GM21529 (cell line): ENCODE data around the gene FAM107B.

Experiments used
- ATAC-seq: cut with Tn5 transposase; IDR thresholded peaks from one replicate; pipeline ENCODE4 v1.9.1; 2021; ENCODE audit not compliant: unreplicated experiment

FAM107B gene

DNA sequence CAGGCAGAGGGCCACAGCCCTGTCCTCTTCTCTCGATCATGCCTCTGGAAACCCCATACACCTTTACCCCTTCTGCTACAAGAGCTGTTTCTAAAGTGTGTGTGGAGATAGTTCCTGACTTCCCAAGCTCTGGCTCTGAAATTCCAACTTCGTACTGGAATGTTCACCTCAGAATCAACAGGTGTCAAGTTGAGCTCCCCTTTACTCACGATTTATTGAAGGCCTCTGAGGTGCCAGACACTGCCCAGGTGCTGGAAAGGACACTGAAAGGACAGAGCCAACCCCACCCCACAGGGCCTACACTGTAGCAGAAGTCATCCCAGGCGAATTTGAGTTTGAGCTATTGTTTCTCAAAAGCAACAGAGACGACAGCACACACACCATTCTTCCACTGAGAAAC is 234.1 kb downstream of the FAM107B start:
- no peak for ATAC-seq

DNA sequence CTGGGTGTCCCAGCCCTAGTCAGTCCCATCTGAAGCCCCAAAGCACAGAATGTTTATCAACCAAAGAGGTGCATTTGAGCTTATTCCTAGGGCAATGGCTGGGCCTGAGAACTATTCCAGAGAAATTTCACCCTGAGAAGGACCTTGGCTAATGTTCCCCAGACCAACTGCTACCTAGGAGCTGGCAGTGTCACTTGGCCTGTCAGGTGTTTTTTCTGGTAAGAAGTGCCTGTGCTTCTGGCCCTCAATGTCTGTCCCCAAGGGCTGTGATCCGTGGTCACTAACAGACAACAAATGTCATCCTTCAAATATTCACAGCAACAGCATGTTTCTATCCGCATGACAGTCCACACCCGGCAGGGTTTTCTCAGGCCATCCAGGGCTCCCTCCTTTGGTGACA is 234.6 kb downstream of the FAM107B start:
- ATAC-seq = no peak

- no peak for ATAC-seq
Measured at GRCh38 chr10:14539176-14539575, 235.5 kb downstream of the FAM107B start.

DNA sequence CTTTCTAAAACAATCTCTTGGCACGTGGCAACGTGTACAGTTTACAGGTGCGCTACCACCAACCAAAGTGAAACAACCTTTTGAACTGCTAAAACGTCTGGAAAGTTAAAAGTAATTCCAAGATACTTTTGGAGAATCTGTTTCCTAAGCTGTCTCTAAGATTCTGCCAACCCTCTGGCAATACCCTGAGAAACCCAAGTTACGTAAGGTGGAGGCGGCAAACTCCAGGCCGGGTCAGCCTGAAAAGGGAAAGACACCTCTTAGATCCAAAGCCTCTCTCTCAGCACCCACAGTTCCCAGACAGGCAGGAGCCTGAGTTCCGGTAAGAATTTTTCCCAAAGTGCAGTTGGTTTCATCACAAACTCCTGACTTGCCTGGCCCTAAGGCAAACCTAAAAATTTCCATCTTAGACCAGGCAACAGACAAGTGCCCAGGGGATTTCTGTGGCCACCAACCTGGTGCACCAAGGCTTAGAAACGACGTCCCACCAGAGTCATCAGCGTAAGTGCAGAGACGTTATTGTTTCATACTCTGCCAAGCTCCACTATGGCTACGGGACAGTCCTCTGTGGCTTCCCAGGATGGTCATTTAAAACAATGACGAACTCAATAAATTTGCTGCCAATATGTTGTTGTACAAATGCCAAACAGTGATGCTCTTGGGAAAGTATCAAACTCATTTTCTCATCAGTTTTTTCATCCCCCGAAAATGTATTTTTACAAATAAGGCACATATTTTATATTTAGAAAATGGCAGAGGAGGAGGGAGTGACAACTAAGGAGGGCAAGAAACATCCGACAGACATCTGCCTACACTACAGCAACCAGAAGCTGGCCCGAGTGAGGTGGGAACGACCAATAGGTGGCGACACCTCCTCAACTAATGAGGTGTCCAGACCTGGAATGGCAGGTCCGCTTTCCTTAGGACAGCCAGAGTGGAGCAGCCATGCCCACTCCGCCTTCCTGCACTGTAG is 238.2 kb downstream of the FAM107B start:
- no peak for ATAC-seq

DNA sequence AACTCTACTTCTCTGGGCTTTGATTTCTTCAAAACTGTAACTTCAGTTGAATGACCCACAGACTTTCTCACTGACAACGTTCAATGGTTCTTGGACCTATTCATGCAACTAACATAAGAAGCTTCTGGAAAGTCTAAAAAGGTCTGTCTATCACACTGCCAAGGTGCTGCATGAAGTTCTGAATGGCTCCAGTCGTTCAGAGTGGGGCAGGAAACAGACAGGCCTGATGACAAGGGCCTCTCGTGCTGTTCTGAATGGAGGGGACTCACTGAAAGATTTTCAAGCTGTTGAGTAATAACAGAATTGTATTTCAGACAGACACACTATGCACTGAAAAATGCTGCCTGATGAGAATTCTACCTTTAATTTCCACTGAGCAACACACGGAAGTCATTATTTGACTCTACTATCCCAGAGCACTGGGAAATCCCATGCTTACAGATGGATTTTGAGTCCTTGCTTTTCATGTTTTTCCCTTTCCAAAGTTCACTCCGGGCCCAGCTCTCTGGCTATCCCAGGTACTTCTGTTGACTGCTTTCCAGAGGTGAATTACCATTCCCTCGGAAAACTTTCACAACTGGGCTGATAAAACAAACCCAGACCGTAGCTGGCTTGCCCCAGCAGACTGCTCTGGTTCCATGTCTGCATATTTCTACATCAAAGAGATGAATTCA is 239.1 kb downstream of the FAM107B start:
- ATAC-seq = no peak

DNA sequence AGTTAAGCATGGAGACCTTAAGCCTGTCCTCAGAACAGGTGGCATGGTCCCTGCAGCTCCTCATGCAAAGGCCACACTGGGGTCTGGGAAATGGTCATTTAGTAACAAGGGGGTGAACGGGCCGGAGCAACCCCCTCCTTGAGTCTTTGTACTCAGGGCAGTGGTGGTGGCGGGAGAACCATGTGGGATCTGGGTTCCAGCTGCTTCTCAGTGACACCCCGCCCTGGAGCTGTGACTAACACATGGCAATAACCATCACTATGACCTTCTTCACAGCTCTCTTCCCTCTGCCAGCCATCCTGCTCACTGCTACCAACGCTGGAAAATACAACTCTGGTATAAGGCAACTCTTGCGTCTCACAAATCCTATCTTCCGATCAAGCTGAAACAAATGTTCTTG is 240.5 kb downstream of the FAM107B start:
- no peak for ATAC-seq

DNA sequence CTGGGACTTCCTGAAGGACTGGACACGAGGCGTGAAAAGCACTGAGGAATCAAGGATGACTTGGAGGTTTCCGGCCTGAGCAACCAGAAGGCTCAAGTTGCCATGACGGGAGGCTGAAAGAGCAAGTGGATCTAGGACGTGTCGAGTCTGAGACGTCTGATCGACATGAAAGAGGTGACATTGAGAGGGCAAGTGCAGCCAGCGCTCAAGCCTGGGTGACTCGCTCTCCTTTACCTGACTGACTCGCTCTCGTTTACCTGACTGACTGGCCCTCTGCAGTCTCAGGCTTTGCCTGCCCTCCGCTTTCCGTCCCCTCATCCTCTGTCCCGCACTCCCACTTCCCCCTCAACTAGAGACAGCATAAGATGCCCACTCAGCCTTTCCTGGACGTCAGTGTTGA is 241.4 kb downstream of the FAM107B start:
- ATAC-seq = no peak

GRCh38 chr10:14532473-14533251 is 242.0 kb downstream of the FAM107B start:
- ATAC-seq = no peak

DNA sequence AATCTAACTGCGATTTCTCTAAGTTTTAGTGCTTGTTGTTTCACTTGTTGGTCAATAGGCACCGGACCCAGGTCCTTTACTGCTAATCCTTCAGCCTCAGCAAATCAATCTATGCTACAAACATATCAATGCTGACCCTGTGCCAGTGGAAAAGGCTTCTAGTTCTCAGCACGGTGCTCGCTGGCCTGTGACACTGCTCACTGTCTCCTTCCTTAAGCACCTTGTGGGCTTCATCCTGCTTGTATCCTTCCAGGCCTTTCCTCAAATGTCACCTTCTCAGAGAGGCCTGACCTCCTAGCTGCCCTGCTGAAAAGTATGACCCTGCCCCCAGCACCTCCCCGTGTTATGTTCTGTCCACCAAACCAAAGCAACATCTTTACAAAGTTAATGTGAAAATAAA is 242.7 kb downstream of the FAM107B start:
- ATAC-seq = no peak

DNA sequence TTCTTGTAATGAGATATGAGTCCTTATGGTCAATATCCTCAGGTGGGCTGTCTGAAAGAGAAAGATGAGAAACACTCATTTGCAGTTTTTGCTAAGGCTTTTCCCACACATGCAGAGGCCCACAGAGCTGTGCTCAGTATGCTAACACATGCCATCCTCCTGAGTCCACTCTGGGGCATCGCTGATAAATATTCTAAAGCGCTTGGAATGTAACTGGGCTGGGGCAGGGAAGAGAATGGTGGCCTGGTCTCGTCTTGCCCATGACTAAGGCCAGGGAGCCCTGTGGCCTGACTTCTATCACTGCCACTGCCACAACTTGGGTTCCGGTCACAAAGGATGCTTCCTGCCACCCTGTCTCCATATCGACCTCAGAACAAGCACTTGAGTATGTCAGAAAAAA is 244.2 kb downstream of the FAM107B start:
- ATAC-seq = no peak

DNA sequence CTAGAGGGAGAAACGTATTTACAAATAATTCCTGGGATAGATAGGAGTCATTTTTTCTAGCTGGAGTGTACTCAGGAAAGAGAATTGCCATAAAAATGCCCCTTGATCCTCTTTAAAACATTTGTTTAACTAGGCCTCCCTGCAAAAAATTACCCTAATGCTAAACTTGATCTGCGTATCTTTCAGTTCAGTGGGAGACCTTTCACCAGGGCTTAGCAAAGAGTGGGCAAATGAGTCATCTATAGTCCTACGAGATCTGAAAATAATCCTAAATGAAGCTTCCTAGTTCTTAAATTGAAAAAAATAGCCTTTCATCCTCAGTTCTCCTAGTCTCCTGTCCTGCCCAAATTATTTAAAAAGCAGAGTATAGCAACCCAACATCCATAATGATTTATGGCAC is 245.3 kb downstream of the FAM107B start:
- no peak for ATAC-seq

DNA sequence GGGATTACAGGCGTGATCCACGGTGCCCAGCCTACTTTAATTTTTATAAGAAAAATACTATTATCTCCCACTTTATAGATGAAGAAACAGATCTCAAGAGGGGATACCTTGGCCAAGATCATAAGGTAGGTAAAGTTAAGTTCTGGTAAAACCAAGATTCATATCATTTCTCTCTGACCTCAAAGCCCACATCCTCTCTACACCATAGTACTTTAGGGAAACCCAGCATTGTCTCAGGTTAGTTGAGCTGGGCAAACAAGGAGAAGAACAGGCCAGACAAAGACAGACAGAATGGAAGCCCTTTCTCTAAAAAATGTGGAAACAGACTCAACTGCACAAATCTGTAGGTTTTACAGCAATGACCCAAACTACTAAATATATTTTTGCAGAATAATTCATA is 246.2 kb downstream of the FAM107B start:
- no peak for ATAC-seq

DNA sequence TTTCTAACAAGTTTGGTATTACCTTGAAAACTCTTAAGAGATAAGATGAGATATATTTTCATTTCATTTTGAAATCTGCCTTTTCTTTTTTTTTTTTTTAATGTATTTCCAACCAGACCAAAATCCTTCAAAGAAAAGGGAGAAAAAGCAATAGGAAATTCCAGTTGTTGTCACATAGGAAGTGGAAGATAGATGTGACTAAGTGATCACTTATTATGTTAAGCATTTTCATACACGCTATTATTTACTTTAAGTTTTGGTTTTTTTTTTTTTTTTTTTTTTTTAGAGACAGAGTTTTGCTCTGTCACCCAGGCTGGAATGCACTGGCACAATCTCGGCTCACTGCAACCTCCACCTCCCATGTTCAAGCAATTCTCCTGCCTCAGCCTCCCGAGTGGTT is 246.8 kb downstream of the FAM107B start:
- no peak for ATAC-seq

DNA sequence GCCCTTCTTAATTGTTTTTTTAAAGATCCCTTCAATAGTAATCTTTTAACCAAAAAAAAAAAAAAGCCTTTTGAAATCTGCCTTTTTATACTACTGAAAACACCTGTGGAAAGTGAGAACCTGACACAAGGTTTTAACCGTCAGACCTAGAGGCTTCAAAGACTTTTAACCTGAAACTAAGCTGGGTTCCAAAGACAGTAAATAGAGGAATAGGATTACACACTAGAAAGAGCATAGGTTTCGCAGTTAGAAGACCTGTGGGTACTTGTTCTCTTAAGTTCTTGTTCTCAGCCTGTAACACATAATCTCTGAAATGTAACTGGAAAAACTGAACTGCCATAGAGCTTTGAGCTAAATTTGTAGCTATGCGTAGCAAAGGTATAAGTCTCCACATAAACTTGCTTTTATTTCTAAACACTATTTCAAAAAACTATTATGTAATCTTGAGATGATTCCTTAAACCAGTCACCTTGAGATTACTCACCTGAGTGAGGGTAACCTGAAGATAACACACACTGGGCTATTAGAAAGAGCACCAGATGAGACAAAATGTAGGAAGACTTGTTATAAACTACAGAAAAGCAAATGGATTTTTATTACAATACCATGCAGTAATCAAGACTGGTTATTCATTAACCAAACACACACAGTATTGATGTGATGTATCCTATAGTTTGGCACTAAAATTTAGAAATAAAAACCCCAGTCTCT is 247.4 kb downstream of the FAM107B start:
- ATAC-seq = no peak

GRCh38 chr10:14526326-14526725 is 248.4 kb downstream of the FAM107B start:
- no peak for ATAC-seq

DNA sequence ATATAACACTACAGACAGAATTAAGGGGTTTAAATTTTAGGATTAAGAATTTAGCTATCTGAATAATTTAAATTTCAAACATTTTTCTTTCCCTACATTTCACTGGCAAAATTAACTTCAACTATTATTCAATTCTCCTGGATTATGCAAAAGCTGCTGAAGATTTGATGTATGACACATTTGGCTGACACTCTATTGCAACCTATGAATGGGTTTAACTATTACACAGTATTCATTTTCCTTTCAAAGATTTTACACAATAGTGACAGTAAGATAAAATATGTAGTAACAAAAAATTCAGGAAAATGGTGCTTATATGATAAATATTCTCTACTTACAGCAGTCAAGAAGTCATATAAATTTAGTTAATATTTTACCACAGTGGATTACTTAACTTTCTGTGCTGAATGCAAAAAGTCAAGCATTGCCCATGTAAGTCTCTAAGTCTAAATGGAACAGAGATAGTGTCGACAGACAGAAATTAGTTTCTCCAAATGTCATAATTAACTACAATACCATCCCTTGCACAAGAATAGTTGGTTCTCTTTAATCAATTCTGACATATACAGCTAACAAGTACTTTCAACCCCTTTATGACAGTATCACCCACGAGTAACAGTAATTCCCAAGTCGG is 249.9 kb downstream of the FAM107B start:
- no peak for ATAC-seq

- no peak for ATAC-seq
Measured at GRCh38 chr10:14523286-14523685, 251.4 kb downstream of the FAM107B start.

DNA sequence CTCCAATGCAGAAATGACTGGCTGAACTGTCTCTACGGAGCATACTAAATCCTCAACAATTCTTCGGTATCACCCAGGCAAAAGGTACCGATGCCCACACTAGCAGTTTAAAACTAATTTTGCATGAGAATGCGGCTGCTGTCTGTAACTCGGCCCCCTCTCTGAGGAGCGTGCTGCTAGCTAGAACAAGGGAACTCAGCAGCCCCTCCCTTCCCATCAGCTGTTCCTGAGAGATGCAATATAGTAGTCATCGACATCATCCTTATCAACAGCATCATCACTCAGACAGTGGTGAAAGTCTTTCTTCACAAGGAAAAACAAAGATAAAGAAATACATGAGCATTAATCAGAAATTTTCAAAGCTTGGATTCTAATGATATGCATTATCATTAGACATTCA is 254.9 kb downstream of the FAM107B start:
- ATAC-seq = no peak

DNA sequence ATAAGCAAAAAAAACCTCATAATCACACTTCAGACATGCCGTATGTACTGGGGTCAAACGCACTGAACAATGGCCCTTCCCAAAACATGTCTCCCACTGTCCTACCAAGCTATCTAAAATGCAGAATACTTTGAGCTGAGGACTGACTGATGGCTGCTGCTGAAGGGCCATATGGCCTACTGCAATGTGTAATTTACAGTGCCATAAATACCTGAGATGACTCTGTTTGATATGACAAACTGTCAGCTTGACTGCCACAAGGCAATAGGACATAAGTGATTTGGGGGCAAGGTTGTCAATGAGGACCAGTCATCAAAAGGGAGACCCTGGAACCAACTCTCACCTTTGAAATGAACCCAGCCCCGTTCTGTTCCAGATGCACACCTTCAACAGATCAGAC is 256.5 kb downstream of the FAM107B start:
- ATAC-seq = no peak

DNA sequence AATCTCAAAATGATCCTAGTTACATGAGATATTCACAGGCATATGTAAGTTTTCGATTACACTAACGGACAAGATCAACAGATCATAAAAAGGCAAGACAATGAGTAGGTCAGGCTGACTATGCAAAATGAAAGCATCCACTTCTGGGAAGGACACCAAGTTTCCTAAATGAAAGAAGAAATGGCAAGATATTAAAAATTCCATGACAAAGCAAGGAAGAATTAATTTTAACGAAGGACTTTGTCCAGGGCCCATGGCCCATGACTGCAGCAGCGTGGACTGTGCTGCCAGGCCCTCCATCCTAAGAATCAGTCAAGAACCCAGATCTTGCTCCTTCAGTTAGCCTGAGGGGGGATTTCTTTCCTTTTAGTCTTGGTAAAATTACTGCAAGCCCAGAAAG is 261.6 kb downstream of the FAM107B start:
- ATAC-seq = no peak
